ENCODE results near the gene RNF11. TPM values are rescaled to one million over a fixed set of nuclear protein-coding genes. Genes with fewer than 3 reads are reported as not detected.
A peak's percentile ranks its signal among the peaks of the same experiment; 100 is the strongest.

RNF11 gene
- polyA plus RNA-seq, 2 of the 4 experiments (the other 2 are of a cell fraction): 28.5 to 56.8 TPM

DNA sequence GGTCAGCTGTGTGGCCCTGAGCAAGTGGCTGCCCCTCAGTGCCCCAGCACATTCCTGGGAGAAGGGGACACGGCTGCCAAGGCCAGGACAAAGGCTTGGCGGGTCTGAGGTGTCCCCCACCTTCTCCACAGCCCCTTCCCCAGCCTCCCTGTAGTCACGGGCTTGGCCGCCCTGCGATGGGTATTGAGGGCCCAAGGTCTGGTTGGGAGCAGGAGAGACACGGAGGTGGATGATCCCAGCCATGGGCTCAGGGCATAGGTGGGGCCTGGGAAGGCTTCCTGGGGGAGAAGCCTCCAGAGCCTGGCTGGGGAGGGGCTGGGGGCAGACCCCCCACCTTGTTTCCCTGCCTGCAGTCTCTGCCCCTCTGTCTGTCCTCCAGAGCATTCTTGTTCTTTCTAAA is 67.2 kb downstream of the RNF11 start:
- DNase-seq (ENCODE audit: low read depth in 1 of 2, low spot score in 1 of 2) (no peak), FAIRE-seq (no peak), ATAC-seq (no peak; a peak in 1 of 6 replicates)
- CTCF ChIA-PET: interaction anchor here (0.6 kb wide), 1 partner anchor 151 kb away, joined by 3 read pairs; no protein-coding TSS in a partner anchor
- TF ChIP-seq CTCF (IDR thresholded peaks at IDR 0.05) (no peak), CEBPB (IDR thresholded peaks at IDR 0.05) (no peak), USF2 (IDR thresholded peaks at IDR 0.05) (no peak), ZNF302 (CRISPR knock-in tag; IDR thresholded peaks at IDR 0.05) (no peak), KDM5A (IDR thresholded peaks at IDR 0.05) (no peak), CBX2 (IDR thresholded peaks at IDR 0.05; ENCODE audit: borderline replicate concordance, low read depth) (no peak), JUN (IDR thresholded peaks at IDR 0.05) (no peak), BCL3 (IDR thresholded peaks at IDR 0.05) (no peak), ZFP36 (IDR thresholded peaks at IDR 0.05; ENCODE audit: borderline replicate concordance, partially characterized antibody) (no peak), SREBF2 (IDR thresholded peaks at IDR 0.05) (no peak), PHF8 (IDR thresholded peaks at IDR 0.05; ENCODE audit: borderline replicate concordance, low read depth) (no peak), SMC3 (IDR thresholded peaks at IDR 0.05) (no peak), NR3C1 (IDR thresholded peaks at IDR 0.05) (no peak), ZSCAN20 (CRISPR knock-in tag; IDR thresholded peaks at IDR 0.05) (no peak), HEYL (CRISPR knock-in tag; IDR thresholded peaks at IDR 0.05) (no peak), CHD4 (IDR thresholded peaks at IDR 0.05; ENCODE audit: borderline replicate concordance) (no peak)
- POLR2A ChIA-PET: no interaction called here
- Histone ChIP-seq H3K9me3 (no peaks in the 10 kb centered on the region), H3K27ac (peak overlapping the region in 1 of 2 experiments; percentile 50; a peak in 3 of 6 replicates), H3K4me1 (peaks cover 33% of the 10 kb centered on the region), H3K4me3 (no peak overlapping the region), H3K4me2 (no peak overlapping the region)
- WGBS (ENCODE audit: missing lambda C conversion rate): 91% methylated on average over 6 of the region's 6 CpGs

- H3K27ac ChIP-seq: peak overlapping the region; percentile 50 to 59; a peak in 3 of 6 replicates
- H3K4me1 ChIP-seq: peaks cover 33% of the 10 kb centered on the region
- CTCF ChIA-PET: interaction anchor here (0.6 kb wide), 1 partner anchor 152 kb away, joined by 3 read pairs; no protein-coding TSS in a partner anchor
- 72% methylated on average over 8 of the region's 8 CpGs for WGBS (ENCODE audit: missing lambda C conversion rate)
- DNase-seq (ENCODE audit: low read depth in 1 of 2, low spot score in 1 of 2) (no peak), FAIRE-seq (no peak), ATAC-seq (no peak; a peak in 1 of 6 replicates)
- H3K4me3 ChIP-seq: no peak overlapping the region
- POLR2A ChIA-PET: no interaction called here
- no peaks in the 10 kb centered on the region for H3K9me3 ChIP-seq
- no peak for TF ChIP-seq TFCP2L1 (CRISPR knock-in tag; IDR thresholded peaks at IDR 0.05)
- no peak overlapping the region for H3K4me2 ChIP-seq
These were observed 67.7 kb downstream of the RNF11 start for GRCh38 chr1:51303751-51304251.

DNA sequence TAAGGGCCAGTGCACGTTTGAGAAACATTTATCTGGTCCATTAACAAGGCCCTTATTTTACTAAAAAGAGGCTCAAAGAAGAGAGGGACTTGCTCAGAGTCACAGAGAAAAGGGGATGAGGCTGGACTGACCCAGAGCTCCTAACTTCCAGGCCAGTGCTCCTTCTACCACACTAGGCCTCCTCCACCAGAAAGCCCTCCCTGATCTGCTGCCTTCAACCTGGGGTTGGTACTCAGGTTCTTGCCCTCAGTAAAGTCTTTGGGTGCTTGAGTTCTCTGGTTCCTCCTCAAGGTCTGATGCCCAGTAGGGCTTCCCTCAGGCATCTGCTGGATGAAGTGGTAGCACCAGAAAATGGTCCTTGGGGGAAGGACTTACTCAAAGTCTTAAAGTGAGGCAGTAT is 68.3 kb downstream of the RNF11 start:
- FAIRE-seq (no peak), DNase-seq (ENCODE audit: low read depth in 1 of 2, low spot score in 1 of 2) (no peak), ATAC-seq (no peak)
- CTCF ChIA-PET: interaction anchor here (4.4 kb wide), 1 partner anchor 8 kb away, joined by 38 read pairs; no protein-coding TSS in a partner anchor
- H3K4me2 ChIP-seq: no peak overlapping the region
- H3K9me3 ChIP-seq: no peaks in the 10 kb centered on the region
- WGBS (ENCODE audit: missing lambda C conversion rate): 52% methylated on average over 1 of the region's 1 CpG
- H3K4me3 ChIP-seq: no peak overlapping the region
- peaks cover 33% of the 10 kb centered on the region for H3K4me1 ChIP-seq
- POLR2A ChIA-PET: no interaction called here
- TF ChIP-seq HOXB5 (CRISPR knock-in tag; IDR thresholded peaks at IDR 0.05) (no peak), HDAC2 (IDR thresholded peaks at IDR 0.05) (no peak), ZFP36 (IDR thresholded peaks at IDR 0.05; ENCODE audit: borderline replicate concordance, partially characterized antibody) (peak; percentile 38)
- H3K27ac ChIP-seq: peak overlapping the region; percentile 59 to 81; a peak in 5 of 6 replicates
